HG02588 (cell line): ENCODE data around the gene ZNF536.
"Not testable (repeated sequence)": the region's sequence is repeated elsewhere in the genome, so short reads cannot be mapped to it uniquely, and the experiment has no call there.

ENCODE experiments used
- ATAC-seq: cut with Tn5 transposase; IDR thresholded peaks from one replicate; pipeline ENCODE4 v1.9.1; 2021; ENCODE audit warnings: mild to moderate bottlenecking, moderate library complexity; ENCODE audit not compliant: unreplicated experiment

ZNF536 gene

DNA sequence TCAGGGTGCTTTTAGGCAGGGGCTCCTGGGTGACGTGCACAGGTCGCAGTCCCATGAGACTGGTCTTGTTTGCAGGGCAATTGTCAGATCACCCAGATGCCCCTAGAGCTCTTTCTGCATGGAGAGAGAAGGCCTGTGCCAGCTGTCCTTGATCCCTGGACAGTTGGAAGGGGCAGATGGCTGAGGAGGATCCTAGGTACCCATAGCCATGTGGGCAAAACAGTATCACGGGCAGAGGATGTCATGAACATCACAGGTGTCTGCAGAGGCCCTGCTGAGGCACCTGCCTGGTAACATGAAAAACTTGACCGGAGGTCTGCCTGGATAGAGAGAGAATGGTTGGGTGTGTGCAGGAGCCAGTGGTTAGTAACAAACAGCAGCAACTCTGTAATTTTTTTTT, 99.3 kb downstream of the ZNF536 start:
- no peak for ATAC-seq

DNA sequence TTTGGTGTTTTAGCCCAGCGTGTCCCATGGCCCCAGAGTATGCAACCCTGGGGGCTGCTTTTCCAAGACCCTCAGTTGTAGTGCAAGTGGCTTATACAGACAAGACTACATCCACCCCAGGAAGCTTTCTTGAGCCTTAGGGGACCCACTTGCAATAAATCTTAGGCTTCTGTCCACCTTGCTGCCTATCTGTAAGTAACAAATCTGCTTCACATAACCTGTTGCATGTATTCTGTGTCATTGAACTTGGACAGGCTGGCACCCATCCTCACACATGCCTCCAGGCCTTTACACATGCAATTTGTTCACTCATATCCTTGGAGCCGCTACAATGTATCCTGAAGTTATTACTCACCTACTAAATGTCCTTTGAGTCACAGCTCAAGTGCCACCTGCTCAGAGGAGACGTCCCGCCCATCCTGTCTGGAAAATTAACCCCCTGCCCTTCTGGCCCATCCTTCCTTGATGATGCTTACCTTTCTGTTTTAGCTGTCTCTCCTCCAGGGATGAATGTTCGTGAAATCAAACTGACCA, 101.2 kb downstream of the ZNF536 start:
- ATAC-seq: no peak

DNA sequence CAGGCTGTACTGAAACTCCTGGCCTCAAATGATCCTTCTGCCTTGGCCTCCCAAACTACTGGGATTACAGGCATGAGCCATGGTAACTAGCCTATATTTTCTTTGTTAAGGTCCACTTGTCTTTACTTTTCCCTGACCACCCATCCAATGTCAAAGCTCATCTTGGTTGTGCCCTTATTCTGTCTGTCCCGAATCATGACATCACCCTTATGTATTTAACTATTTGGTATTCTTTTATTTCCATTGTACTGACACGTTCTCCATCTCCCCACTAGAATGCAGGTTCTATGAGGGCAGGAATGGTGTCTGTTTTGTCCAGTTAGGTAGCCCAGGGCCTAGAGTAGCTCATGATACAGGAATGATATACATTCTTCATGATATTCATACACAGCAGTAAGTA, 104.8 kb downstream of the ZNF536 start:
- no peak for ATAC-seq

DNA sequence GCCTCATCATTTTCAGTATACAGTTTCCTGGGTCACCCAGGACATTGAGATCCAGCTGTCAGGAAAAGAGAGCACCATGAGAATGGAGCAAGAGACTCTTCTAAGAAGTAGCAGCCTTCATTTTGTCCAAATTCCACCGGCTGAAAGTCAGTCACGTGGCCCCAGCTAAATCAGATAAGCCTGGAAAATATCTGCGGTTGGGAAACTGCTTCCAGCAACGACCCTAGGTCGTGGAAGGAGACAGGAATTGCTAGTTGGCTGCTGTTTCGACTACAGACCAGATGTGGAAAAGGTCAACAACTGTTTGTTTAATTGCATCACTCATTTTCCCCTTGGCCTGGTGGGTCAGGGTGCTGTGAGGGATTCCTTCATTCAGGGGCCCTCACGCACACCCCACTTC, 107.0 kb downstream of the ZNF536 start:
- ATAC-seq: no peak

DNA sequence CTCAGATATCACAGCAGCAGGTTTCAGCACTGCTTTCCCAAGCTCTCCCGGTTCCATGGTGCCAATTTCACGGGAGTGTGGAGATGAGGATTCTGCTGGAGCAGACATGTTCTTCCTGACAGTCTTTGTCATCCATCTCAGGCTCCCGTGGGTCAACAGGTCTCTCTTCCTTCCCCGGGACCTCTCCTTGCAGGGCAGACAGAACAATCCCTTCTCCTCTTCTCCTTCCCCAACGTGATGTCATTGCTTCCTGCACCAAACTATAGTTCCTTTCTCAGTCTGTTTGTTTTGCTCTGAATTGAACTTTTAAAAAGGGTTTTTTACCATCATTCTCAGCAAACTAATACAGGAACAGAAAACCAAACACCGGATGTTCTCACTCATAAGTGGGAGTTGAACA, 107.9 kb downstream of the ZNF536 start:
- no peak for ATAC-seq

DNA sequence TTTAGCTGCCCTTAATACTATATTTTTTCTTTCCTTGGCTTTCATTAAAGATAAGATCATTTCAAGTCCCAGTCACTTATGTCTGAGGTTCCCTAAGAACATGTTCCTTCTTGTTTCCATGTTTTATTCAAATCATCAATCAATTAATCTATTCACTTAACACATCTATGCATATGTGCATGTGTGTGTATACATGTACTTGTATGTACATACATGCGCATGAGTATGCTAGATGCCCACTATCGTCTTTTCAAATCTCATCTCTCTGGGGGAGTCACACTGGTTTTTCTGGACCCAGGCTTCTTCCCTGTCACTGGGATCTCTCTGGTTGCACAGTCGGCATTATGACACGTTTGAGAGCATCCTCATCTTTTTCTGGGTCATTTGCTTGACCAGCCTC, 108.9 kb downstream of the ZNF536 start:
- ATAC-seq: no peak

DNA sequence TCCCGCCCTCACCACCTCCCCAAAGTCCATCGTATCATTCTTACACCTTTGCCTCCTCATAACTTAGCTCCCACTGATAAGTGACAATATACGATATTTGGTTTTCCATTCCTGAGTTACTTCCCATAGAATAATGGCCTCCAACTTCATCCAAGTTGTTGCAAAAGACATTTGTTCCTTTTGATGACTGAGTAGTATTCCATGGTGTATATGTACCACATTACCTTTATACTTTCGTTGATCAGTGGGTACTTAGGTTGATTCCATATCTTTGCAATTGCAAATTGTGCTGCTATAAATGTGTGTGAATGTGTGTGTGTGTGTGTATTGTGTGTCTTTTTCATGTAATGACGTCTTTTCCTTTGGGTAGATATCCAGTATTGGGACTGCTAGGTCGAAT, 109.6 kb downstream of the ZNF536 start:
- no peak for ATAC-seq

DNA sequence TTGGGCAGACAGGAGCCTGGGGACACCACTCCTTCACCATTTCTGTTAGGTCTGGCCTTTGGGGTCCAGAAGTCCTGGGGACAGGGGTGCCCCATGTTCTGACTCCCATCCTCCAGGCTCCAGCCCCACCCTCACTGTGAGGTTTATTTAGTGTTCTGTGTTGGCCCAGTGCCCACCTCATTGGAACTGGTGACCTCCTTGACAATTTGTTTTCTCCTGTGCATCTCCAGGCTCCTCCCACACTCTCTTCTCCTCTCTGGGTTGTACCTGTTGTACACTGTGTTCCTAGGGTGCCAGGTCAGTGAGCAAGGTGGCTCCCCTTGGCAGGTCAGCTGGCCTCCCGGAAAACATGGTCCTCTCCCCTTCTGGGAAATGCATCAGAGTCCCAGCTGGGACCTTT, 110.8 kb downstream of the ZNF536 start:
- no peak for ATAC-seq

DNA sequence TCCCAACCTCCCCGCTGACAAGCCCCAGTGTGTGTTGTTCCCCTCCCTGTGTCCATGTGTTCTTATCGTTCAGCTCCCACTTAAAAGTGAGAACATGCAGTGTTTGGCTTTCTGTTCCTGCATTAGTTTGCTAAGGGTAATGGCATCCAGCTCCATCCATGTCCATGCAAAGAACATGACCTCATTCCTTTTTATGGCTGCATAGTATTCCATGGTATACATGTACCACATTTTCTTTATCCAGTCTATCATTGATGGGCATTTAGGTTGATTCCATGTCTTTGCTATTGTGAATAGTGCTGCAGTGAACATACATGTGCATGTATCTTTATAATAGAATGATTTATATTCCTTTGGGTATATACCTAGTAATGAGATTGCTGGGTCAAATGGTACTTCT, 114.1 kb downstream of the ZNF536 start:
- not testable (repeated sequence) for ATAC-seq

DNA sequence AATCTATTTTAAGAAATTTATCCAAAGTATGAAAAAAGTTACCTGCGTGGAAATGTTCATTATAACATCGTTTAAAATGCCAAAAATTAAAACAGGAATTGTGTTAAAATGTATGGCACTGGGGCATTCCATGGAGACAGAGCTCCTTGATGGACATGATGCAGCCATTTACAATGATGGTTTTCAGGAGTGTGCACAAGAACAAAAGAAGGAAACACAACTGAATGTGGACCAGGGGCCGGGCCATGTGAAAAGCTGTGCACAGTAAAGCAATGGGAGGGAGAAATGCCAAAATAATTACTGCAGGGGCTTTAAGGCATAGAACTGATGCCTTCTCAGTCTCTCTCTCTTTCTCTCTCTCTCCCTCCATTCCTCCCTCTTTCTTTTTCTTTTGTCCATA, 115.0 kb downstream of the ZNF536 start:
- ATAC-seq: no peak

DNA sequence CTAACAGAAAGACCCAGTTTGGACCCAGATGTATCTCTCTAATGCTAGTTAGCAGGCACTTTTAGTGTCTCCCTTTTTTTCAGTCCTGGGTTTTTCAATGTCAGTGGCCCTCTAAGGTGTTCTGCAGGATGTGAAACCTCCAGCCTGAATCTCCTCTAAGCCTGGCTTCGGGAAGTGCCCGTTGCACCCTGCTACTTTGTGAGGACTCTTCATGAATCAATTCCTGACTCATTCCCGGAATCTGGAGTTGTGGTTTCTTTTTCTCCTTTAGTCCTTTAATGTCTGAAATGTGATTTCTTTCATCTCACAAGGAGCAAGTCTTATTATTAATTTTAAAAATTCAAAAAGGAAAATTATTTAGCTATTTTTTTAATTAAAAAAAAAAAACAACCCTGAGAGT, 116.0 kb downstream of the ZNF536 start:
- ATAC-seq: no peak

DNA sequence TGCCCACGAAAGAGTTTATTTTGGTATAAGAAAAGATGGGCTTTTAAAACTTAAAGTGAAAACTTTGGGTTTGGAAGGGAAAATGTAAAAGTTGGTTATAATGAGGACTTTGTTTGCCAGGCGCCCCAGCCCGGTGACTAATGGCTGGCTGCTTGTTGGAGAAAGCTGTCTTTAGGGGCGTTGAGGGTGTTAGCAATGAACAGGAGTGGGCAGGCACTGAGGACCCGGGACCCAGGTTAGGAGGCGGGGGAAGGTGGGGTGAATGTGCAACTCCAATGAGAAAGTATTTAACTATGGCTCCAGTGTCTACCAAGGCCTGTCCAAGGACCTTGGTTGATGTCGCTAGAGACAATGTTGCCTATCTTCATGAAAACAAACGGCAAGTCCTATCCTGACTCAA, 118.6 kb downstream of the ZNF536 start:
- no peak for ATAC-seq

DNA sequence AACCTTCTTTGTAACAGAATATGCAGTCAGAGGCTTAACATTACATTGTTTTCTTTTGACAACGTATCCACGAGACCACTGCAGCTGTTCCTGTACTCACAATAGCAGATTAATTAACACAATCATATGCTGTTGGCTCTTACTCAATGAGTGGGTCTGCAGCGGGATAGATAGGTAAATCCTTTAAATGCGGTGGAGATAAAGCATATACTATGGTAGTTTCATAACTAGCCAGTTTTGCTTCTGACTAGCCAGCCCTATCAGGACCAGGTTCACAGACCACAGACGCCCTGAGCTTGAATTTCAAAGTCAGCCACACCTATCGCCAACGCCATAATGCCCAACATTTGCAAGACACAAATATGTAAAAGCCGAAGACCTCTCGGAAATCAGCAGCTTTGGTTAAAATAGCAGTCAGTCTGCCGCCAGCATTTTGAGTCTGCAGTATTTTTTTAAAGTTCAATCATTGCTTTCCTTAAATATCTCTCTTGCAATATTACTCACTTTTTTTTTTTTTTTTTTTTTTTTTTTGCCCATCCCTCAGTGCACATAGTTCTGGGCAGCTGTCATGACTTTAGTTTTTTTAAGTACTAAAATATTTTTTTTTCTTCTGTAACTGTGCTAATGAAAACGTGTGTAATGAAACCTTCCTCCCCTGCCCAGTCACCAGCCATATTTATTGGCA, 120.5 kb downstream of the ZNF536 start:
- ATAC-seq: no peak

DNA sequence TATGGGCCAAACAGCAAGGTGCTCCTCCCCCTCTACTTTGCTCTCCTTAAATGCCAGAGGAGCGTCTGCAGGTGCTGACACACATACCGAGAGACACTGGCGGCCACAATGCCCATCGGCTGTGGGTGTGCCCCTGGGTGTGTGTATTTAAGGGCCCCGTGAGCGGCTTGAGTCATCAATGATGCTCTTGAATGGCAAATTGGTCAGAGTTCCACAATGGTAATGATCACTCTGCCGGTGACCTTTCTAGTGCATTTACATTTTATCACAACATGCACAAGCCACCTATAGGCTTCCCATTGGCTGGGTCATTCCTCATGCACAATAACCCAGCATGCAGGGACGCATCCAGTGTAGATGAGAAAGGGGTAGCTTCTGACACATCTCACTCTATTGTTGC, 124.8 kb downstream of the ZNF536 start:
- ATAC-seq: no peak

DNA sequence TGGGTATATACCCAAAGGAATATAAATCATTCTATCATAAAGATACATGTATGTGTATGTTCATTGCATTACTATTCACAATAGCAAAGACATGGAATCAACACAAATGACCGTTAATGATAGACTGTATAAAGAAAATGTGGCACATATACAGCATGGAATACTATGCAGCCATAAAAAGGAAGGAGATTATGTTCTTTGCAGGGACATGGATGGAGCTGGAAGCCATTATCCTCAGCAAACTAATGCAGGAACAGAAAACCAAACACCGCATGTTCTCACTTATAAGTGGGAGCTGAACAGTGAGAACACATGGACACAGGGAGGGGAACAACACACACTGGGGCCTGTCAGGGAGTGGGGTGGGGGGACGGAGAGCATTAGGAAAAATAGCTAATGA, 125.9 kb downstream of the ZNF536 start:
- ATAC-seq: not testable (repeated sequence)

DNA sequence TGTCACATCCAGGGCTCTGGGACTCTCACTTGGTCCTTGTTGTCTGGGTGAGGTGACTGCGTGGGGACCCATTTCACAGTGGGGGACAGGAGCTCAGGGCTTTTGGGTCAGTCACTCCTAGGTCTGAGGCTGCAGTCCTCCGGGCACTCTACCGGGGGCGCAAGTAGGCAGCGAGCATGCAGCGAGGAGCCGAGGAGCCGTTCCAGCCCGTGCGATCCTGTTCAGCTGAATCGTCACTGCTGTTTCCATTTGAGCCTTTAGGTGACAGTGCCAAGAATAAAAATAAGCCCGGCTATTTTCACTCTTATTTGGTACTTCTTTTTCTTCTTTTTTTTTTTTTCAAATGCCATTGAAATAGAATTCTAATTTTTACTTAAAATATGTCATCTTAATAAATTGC, 126.5 kb downstream of the ZNF536 start:
- no peak for ATAC-seq

DNA sequence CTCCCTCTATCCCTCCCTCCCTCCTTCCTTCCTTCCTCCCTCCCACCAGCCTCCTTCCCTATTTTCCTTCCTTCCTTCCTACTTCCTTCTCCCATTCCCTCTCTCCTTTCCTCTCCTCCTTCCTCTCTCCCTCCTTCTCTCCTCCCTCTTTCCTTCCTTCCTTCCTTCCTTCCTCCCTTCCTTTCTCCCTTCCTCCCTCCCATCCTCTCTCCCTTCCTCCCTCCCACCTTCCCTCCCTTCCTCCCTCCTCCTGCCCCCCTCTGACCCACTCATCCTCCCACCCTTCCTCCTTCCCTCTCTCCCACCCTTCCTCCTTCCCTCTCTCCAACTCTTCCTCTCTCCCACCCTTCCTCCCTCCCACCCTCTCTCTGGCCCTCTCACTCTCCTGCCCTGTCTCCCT, 132.1 kb downstream of the ZNF536 start:
- no peak for ATAC-seq

DNA sequence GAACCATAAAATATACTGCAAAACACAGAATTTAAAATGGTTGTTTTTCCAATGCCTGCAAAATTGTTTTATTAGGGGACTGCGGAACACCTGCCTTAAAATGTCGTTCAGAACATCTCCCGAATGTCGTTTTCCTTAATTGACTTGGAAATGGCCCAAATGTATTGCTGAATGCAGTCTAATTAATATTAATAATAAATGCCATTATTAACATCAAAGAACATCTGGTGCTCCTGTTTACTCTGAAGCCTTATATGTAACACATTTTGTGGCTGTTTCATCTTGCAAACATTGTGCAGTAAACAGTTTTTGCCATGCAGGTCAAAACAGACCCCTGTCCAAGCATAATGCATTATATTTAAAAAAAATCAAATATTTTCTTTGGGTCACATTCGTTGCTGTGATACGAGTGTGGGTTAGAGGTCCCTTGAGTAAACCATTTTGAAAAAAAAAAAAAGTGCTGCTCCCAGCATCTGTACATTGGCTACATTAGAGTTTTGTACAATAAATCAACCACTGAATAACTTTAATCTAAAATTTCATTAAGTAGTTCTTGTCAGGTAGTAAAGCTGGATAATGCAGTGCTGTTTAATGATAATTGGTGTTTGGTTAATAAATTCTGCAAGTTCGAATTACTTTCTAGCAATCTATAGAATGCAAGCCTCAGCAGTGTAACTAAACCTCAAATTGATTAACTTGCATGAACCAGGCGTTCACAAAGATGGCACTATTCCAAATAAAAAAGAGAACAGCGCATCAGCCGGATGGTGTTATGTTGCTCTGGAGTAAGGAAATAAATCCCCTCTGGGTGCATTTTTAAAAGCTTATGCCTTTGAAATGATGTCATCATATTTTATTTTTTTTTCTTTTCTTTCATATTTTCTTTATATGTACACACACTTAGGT, 140.2 kb downstream of the ZNF536 start:
- no peak for ATAC-seq

DNA sequence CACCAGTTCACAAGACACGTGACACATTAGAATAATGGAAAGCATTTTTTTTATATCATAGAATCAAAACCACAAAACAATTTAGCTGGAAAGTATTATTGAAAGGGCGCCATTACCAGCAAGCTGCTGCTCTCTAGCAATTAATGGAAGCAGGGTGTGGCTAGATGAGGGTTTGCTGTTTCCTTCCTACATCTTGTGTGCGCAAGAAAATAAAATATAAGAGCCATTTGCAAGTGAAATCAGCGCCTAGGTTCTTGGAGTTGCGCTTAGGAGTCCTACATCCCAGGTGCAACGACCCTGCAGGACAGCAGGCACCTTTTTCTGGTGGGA, 140.9 kb downstream of the ZNF536 start:
- no peak for ATAC-seq

DNA sequence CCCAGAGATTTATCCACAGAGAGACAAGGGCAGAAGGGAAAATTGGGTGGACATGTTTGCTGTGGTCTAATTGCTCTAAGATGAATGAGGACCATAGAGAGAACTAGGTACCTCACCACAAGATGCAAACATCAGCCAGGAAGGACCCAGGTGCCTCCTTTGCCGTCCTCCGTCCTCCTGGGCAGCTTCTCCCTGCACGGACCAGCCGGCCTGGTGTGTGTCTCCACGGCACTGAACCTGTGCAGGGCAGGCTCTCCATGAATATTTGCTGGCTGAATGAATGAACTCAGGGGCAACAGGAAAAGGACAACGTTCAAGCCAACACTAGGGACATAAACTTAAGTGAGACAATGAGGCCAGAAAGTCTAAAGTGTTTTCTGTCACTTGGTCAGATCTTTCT, 143.9 kb downstream of the ZNF536 start:
- no peak for ATAC-seq

DNA sequence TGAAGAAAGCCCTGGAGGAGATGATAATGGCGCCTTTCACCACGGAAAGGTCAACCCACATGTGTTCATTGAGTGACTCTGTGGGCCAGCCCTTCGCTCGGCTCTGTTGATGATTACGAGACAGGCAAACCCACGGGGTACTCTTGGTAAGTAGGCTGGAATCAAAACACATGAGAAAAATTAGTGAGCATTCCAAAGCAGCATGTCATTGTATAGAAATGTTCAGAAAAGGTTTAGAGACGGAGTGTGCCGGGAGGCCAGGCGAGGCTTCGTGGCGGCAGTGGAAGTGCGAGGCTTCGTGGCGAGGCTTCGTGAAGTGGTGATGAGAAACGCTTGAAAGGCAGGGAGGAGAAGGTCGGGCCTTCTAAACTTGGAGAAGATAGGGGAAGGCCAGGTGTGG, 144.3 kb downstream of the ZNF536 start:
- ATAC-seq: no peak

DNA sequence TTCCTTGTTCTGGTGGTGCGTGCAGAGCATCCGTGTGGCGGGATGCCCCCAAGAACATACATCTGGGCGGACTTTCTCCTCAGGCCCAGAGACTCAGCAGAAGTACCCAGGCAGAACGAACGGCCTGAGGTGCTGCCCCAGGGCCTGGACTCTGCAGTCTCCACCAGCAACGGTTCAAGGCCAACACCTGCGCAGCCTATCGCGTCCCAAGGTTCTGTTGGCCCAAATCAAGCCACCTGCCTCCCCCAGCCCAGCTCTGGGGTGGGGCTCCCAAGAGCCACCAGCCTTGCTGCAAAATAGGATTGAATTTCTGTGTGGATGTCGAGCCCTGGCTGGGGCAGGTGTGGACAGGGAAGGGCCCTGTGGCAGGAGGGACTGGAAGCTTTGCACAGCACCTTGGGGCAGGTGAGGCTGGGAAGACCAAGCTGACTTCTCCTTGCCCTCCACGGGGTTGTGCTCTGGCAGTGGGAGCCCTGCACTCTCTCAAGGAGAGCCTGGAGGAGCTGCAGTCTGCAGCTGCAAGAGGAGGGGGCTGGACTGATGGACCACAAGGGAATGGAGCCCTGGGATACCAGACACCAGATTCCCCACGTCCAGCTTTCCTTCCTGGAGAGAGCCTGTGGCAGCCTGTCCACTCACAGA, 146.9 kb downstream of the ZNF536 start:
- ATAC-seq: no peak
